ENCODE data around the gene ATP6V0E1.
A peak's percentile ranks its signal among the peaks of the same experiment; 100 is the strongest.

Gene ATP6V0E1

GRCh38 chr5:172950176-172950965 lies 33.2 kb upstream of the ATP6V0E1 start:
- TF ChIP-seq SPI1 (IDR thresholded peaks at IDR 0.05; ENCODE audit: borderline replicate concordance, low read depth) = no peak
- TF ChIP-seq CTCF (IDR thresholded peaks at IDR 0.05; ENCODE audit: insufficient read depth, low read length) = no peak
- TF ChIP-seq POLR2AphosphoS5 (IDR thresholded peaks at IDR 0.05; ENCODE audit: low read depth) = no peak
- no peak for TF ChIP-seq REST (IDR thresholded peaks at IDR 0.05; ENCODE audit: insufficient replicate concordance, low read depth)
- TF ChIP-seq GABPA (IDR thresholded peaks at IDR 0.05; ENCODE audit: low read depth) = no peak
- Histone ChIP-seq H3K27ac (replicated peaks) (no peak overlapping the region), H3K27me3 (ENCODE audit: insufficient read depth, poor library complexity, severe bottlenecking) (no peaks in the 10 kb centered on the region), H3K4me3 (replicated peaks; ENCODE audit: insufficient read depth, low read length) (no peak overlapping the region)
- DNase-seq (ENCODE audit: low read depth in 1 of 2, low spot score in 1 of 2) = no peak

GRCh38 chr5:172951371-172952033 lies 32.1 kb upstream of the ATP6V0E1 start:
- Histone ChIP-seq H3K4me3 (replicated peaks; ENCODE audit: insufficient read depth, low read length) (no peak overlapping the region), H3K27me3 (ENCODE audit: insufficient read depth, poor library complexity, severe bottlenecking) (no peaks in the 10 kb centered on the region), H3K27ac (replicated peaks) (no peak overlapping the region)
- TF ChIP-seq GABPA (IDR thresholded peaks at IDR 0.05; ENCODE audit: low read depth) (no peak), SPI1 (IDR thresholded peaks at IDR 0.05; ENCODE audit: borderline replicate concordance, low read depth) (peak; percentile 14; the same call in 1 of the 2 replicates)
- no peak for DNase-seq (ENCODE audit: low read depth in 1 of 2, low spot score in 1 of 2)

- no peak for DNase-seq (ENCODE audit: low read depth in 1 of 2, low spot score in 1 of 2)
- Histone ChIP-seq H3K27ac (replicated peaks) (no peak overlapping the region), H3K4me3 (replicated peaks; ENCODE audit: insufficient read depth, low read length) (no peak overlapping the region), H3K27me3 (ENCODE audit: insufficient read depth, poor library complexity, severe bottlenecking) (no peaks in the 10 kb centered on the region)
- TF ChIP-seq SPI1 (IDR thresholded peaks at IDR 0.05; ENCODE audit: borderline replicate concordance, low read depth) = no peak
- no peak for TF ChIP-seq POLR2AphosphoS5 (IDR thresholded peaks at IDR 0.05; ENCODE audit: low read depth)
- TF ChIP-seq REST (IDR thresholded peaks at IDR 0.05; ENCODE audit: insufficient replicate concordance, low read depth) = no peak
- TF ChIP-seq CTCF (IDR thresholded peaks at IDR 0.05; ENCODE audit: insufficient read depth, low read length) = no peak
- TF ChIP-seq GABPA (IDR thresholded peaks at IDR 0.05; ENCODE audit: low read depth) = no peak
Measured at GRCh38 chr5:172952034-172952511, 31.5 kb upstream of the ATP6V0E1 start.

Data from HL-60 (cell line).